ENCODE results near the gene ZBTB12. TPM values are rescaled to one million over a fixed set of nuclear protein-coding genes. Genes with fewer than 3 reads are reported as not detected.
"Not testable (repeated sequence)": the region's sequence is repeated elsewhere in the genome, so short reads cannot be mapped to it uniquely, and the experiment has no call there.

ZBTB12 gene
- total RNA-seq, 2 donors from 2014 or later = 25.4 to 29.9 TPM

DNA sequence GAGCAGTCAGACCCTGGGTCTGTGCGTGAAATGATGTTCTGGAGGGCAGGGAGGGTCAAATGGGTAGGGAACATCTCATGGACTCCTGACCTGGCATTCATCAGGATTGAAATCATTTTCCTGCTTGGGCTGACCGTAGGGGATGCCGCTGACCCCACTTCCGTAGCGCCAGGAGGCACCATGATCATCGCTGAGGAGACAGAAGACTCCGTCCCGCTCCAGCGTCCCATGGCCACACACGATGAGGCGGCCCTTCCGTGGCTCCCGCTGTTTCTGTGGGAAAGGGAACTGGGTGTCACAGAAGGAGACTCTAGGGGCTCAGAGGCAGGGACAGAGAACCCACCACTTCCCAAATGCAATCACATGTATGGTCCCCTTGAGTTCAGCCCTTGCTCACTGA lies 41.5 kb downstream of the ZBTB12 start:
- Histone ChIP-seq H3K4me3 (ENCODE audit: low read length) (no peak overlapping the region), H3K36me3 (ENCODE audit: control insufficient read depth, insufficient read depth, low read length) (peaks cover 37% of the 10 kb centered on the region), H3K4me1 (ENCODE audit: control insufficient read depth, insufficient read depth, low read length) (no peaks in the 10 kb centered on the region), H3K27ac (ENCODE audit: low read depth, low read length) (no peak overlapping the region), H3K9me3 (ENCODE audit: control insufficient read depth, low read length) (peaks cover 2% of the 10 kb centered on the region), H3K27me3 (ENCODE audit: control insufficient read depth, insufficient read depth, low read length, poor library complexity, severe bottlenecking) (no peaks in the 10 kb centered on the region), H3K9ac (ENCODE audit: extremely low read depth, low read length, poor library complexity, severe bottlenecking) (no peak overlapping the region)
- Mint-ChIP-seq H3K9me3 (peaks cover 6% of the 10 kb centered on the region), H3K36me3 (ENCODE audit: low read depth) (peaks cover 36% of the 10 kb centered on the region), H3K4me3 (no peak overlapping the region), H3K4me1 (peaks cover 14% of the 10 kb centered on the region), H3K27ac (no peak overlapping the region), H3K27me3 (ENCODE audit: insufficient read depth) (peaks cover 2% of the 10 kb centered on the region)
- DNase-seq = no peak
- TF ChIP-seq, protein P1, sequence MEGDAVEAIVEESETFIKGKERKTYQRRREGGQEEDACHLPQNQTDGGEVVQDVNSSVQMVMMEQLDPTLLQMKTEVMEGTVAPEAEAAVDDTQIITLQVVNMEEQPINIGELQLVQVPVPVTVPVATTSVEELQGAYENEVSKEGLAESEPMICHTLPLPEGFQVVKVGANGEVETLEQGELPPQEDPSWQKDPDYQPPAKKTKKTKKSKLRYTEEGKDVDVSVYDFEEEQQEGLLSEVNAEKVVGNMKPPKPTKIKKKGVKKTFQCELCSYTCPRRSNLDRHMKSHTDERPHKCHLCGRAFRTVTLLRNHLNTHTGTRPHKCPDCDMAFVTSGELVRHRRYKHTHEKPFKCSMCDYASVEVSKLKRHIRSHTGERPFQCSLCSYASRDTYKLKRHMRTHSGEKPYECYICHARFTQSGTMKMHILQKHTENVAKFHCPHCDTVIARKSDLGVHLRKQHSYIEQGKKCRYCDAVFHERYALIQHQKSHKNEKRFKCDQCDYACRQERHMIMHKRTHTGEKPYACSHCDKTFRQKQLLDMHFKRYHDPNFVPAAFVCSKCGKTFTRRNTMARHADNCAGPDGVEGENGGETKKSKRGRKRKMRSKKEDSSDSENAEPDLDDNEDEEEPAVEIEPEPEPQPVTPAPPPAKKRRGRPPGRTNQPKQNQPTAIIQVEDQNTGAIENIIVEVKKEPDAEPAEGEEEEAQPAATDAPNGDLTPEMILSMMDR (conservative IDR thresholded peaks at IDR 0.05) = no peak
- 95% methylated on average over 8 to 13 of the region's 13 CpGs for WGBS, 2 experiments (ENCODE audit: insufficient coverage in 1 of 2, insufficient read length in 1 of 2)

DNA sequence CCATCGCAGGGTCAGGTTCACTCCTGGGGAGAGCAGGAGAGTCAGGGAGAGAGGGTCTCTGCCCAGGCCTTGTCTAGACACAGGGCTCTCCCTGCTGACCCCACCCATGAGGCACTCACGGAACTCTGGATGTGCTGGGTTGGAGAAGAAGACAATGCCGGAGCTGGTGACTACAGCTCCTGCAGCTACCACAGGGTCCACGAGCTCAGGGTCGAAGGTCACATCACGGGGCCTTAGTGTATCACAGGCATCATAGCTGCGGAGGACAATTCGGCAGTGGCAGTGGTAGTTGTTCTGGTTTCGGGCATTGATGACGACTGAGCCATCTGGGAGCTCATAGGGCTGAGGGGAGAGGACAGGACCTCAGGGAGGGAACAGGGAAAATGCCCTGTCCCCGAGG lies 42.0 kb downstream of the ZBTB12 start:
- H3K27ac ChIP-seq (ENCODE audit: low read depth, low read length) = no peak overlapping the region
- H3K27me3 Mint-ChIP-seq (ENCODE audit: insufficient read depth) = peaks cover 2% of the 10 kb centered on the region
- no peaks in the 10 kb centered on the region for H3K4me1 ChIP-seq (ENCODE audit: control insufficient read depth, insufficient read depth, low read length)
- H3K9me3 Mint-ChIP-seq = peaks cover 10% of the 10 kb centered on the region
- H3K4me1 Mint-ChIP-seq = peaks cover 14% of the 10 kb centered on the region
- TF ChIP-seq, protein P1 (conservative IDR thresholded peaks at IDR 0.05) = no peak
- peaks cover 5% of the 10 kb centered on the region for H3K9me3 ChIP-seq (ENCODE audit: control insufficient read depth, low read length)
- peaks cover 39% of the 10 kb centered on the region for H3K36me3 Mint-ChIP-seq (ENCODE audit: low read depth)
- DNase-seq = no peak
- H3K4me3 Mint-ChIP-seq = no peak overlapping the region
- no peak overlapping the region for H3K27ac Mint-ChIP-seq
- H3K9ac ChIP-seq (ENCODE audit: extremely low read depth, low read length, poor library complexity, severe bottlenecking) = no peak overlapping the region
- 93% methylated on average over 11 of the region's 11 CpGs for WGBS, 2 experiments (ENCODE audit: insufficient coverage in 1 of 2, insufficient read length in 1 of 2)
- H3K4me3 ChIP-seq (ENCODE audit: low read length) = no peak overlapping the region
- peaks cover 40% of the 10 kb centered on the region for H3K36me3 ChIP-seq (ENCODE audit: control insufficient read depth, insufficient read depth, low read length)
- no peaks in the 10 kb centered on the region for H3K27me3 ChIP-seq (ENCODE audit: control insufficient read depth, insufficient read depth, low read length, poor library complexity, severe bottlenecking)

DNA sequence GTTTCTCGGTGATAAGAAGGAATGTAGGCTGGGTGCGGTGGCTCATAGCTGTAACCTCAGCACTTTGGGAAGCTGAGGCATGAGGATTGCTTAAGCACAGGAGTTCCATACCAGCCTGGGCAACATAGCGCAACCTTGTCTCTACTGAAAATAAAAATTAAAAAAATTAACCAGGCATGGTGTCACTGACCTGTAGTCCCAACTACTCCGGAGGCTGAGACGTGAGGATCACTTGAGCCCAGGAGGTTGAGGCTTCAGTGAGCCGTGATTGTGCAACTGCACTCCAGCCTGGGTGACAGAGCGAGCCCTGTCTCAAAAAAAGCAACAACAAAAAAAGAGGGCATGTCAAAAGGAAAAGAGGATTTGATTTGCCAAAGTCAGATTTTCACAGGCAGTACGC lies 43.2 kb downstream of the ZBTB12 start:
- Histone ChIP-seq H3K27ac (ENCODE audit: low read depth, low read length) (no peak overlapping the region), H3K4me3 (ENCODE audit: low read length) (no peak overlapping the region), H3K9ac (ENCODE audit: extremely low read depth, low read length, poor library complexity, severe bottlenecking) (no peak overlapping the region), H3K27me3 (ENCODE audit: control insufficient read depth, insufficient read depth, low read length, poor library complexity, severe bottlenecking) (no peaks in the 10 kb centered on the region), H3K36me3 (ENCODE audit: control insufficient read depth, insufficient read depth, low read length) (peaks cover 40% of the 10 kb centered on the region), H3K9me3 (ENCODE audit: control insufficient read depth, low read length) (peaks cover 5% of the 10 kb centered on the region), H3K4me1 (ENCODE audit: control insufficient read depth, insufficient read depth, low read length) (no peaks in the 10 kb centered on the region)
- WGBS, 2 experiments (ENCODE audit: insufficient coverage in 1 of 2, insufficient read length in 1 of 2) = 90 to 97% methylated on average over 6 to 8 of the region's 8 CpGs
- H3K9me3 Mint-ChIP-seq = peaks cover 12% of the 10 kb centered on the region
- DNase-seq = no peak
- TF ChIP-seq, protein P1 (conservative IDR thresholded peaks at IDR 0.05) = no peak
- peaks cover 10% of the 10 kb centered on the region for H3K4me1 Mint-ChIP-seq
- H3K36me3 Mint-ChIP-seq (ENCODE audit: low read depth) = peaks cover 39% of the 10 kb centered on the region
- H3K27me3 Mint-ChIP-seq (ENCODE audit: insufficient read depth) = peaks cover 2% of the 10 kb centered on the region
- no peak overlapping the region for H3K27ac Mint-ChIP-seq
- no peak overlapping the region for H3K4me3 Mint-ChIP-seq

DNA sequence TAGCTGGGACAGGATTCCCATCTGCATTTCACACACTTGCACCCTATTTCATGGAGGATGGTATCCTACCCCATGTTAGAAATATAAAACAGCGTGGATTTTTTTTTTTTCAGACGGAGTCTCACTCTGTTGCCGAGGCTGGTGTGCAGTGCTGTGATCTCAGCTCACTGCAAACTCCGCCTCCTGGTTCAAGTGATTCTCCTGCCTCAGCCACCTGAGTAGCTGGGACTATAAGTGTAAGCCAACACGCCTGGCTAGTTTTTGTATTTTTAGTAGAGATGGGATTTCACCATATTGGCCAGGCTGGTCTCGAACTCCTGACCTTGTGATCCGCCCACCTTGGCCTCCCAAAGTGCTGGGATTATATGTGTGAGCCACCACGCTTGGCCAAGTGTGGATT lies 44.1 kb downstream of the ZBTB12 start:
- not testable (repeated sequence) for DNase-seq

DNA sequence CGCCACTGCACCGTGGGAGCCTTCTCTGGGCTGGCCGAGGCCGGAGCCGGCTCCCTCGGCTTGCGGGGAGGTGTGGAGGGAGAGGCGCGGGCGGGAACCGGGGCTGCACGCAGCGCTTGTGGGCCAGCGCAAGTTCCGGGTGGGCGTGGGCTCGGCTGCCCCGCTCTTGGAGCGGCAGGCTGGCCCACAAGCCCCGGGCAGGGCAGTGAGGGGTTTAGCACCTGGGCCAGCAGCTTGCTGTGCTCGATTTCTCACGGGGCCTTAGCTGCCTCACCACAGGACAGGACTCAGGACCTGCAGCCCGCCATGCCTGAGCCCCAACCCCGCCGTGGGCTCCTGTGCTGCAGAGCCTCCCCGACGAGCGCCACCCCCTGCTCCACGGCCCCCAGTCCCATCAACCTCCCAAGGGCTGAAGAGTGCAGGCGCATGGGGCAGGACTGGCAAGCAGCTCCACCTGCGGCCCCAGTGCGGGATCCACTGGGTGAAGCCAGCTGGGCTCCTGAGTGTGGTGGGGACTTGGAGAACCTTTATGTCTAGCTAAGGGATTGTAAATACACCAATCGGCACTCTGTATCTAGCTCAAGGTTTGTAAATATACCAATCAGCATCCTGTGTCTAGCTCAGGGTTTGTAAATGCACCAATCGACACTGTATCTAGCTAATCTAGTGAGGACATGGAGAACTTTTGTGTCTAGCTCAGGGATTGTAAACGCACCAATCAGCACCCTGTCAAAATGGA lies 49.7 kb downstream of the ZBTB12 start:
- not testable (repeated sequence) for H3K27ac ChIP-seq (ENCODE audit: low read depth, low read length); H3K27me3 Mint-ChIP-seq (ENCODE audit: insufficient read depth); H3K4me3 ChIP-seq (ENCODE audit: low read length); H3K4me3 Mint-ChIP-seq; H3K36me3 ChIP-seq (ENCODE audit: control insufficient read depth, insufficient read depth, low read length); H3K4me1 ChIP-seq (ENCODE audit: control insufficient read depth, insufficient read depth, low read length); H3K27me3 ChIP-seq (ENCODE audit: control insufficient read depth, insufficient read depth, low read length, poor library complexity, severe bottlenecking); H3K9ac ChIP-seq (ENCODE audit: extremely low read depth, low read length, poor library complexity, severe bottlenecking); H3K27ac Mint-ChIP-seq; H3K4me1 Mint-ChIP-seq; H3K9me3 ChIP-seq (ENCODE audit: control insufficient read depth, low read length)
- 90 to 96% methylated on average over 13 to 35 of the region's 35 CpGs for WGBS, 2 experiments (ENCODE audit: insufficient coverage in 1 of 2, insufficient read length in 1 of 2)
- DNase-seq = peak; percentile 67
- Mint-ChIP-seq H3K9me3 (peaks cover 24% of the 10 kb centered on the region), H3K36me3 (ENCODE audit: low read depth) (peaks cover 20% of the 10 kb centered on the region)

More for the DNA sequence above, 44.1 kb downstream of the ZBTB12 start:
- not testable (repeated sequence) for H3K27me3 Mint-ChIP-seq (ENCODE audit: insufficient read depth); H3K9me3 ChIP-seq (ENCODE audit: control insufficient read depth, low read length); H3K4me3 Mint-ChIP-seq; H3K27me3 ChIP-seq (ENCODE audit: control insufficient read depth, insufficient read depth, low read length, poor library complexity, severe bottlenecking); H3K27ac Mint-ChIP-seq; H3K4me3 ChIP-seq (ENCODE audit: low read length); H3K4me1 ChIP-seq (ENCODE audit: control insufficient read depth, insufficient read depth, low read length); H3K9ac ChIP-seq (ENCODE audit: extremely low read depth, low read length, poor library complexity, severe bottlenecking); H3K27ac ChIP-seq (ENCODE audit: low read depth, low read length)
- Mint-ChIP-seq H3K4me1 (peaks cover 10% of the 10 kb centered on the region), H3K9me3 (peaks cover 17% of the 10 kb centered on the region), H3K36me3 (ENCODE audit: low read depth) (peaks cover 42% of the 10 kb centered on the region)
- 93 to 99% methylated on average over 8 of the region's 8 CpGs for WGBS, 2 experiments (ENCODE audit: insufficient coverage in 1 of 2, insufficient read length in 1 of 2)
- peaks cover 40% of the 10 kb centered on the region for H3K36me3 ChIP-seq (ENCODE audit: control insufficient read depth, insufficient read depth, low read length)
